Measurements from ENCODE around the gene UBE2V1. TPM values are rescaled to one million over a fixed set of nuclear protein-coding genes. Genes with fewer than 3 reads are reported as not detected.

UBE2V1 gene
- total and polyA plus RNA-seq, 2 donors (not counting 3 experiments of a cell fraction or from before 2014, with no cell fraction given) = 145 to 156 TPM

DNA sequence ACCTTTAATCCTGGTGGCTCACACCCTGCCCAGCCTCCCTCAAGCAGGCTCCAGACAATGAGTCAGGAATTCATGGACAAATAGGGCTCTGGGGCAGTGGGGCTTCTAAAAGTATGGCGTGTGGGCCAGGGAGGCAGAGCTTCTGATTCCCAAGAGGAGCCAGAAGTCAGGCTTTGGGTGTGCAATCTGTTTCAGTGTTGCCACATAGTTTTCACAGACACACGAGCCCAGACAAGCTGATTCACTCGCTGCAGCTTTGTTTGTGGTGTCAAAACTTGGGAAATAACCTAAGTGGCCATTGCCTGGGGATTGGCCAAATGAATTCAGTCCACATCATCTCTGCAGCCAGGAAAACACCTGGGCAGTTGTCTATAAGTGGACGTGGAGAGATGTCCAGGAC, 31.4 kb upstream of the UBE2V1 start:
- peak overlapping the region; percentile 78 for H3K27ac ChIP-seq (ENCODE audit: insufficient read depth, low read depth, low read length)
- H3K79me2 ChIP-seq (ENCODE audit: control insufficient read depth, insufficient read depth, low read length) = peaks cover 78% of the 10 kb centered on the region
- dilution Hi-C loops (cut with MboI; ENCODE audit: extremely low pct_ligation_motif_present, low sequenced_read_pairs) (no loop called here), intact Hi-C loops (cut with micrococcal nuclease) (no loop called here)
- peaks cover 75% of the 10 kb centered on the region for H3K4me1 ChIP-seq (ENCODE audit: control insufficient read depth, extremely low read depth, insufficient read depth, low read length)
- DNase-seq (ENCODE audit: low read depth, low spot score) (peak; percentile 40), FAIRE-seq (peak; percentile 64)
- H2AFZ ChIP-seq (ENCODE audit: low read depth, low read length) = no peak overlapping the region
- POLR2A ChIA-PET = interaction anchor here (0.8 kb wide), 2 partner anchors 22 to 24 kb away, joined by 3 read pairs; no protein-coding TSS in a partner anchor
- no peak overlapping the region for H3K4me2 ChIP-seq (ENCODE audit: insufficient read depth, low read length)
- peaks cover 17 to 24% of the 10 kb centered on the region in 2 experiments for H3K36me3 ChIP-seq (ENCODE audit: control insufficient read depth in 2 of 2, extremely low read depth in 1 of 2, insufficient read depth in 2 of 2, low read length in 2 of 2)
- H3K9me3 ChIP-seq (replicated peaks; ENCODE audit: control insufficient read depth, insufficient read depth, low read length) = no peaks in the 10 kb centered on the region
- H3K9me1 ChIP-seq (replicated peaks; ENCODE audit: control insufficient read depth, extremely low read depth, insufficient read depth, low read length) = no peaks in the 10 kb centered on the region
- TF ChIP-seq POLR2A (IDR thresholded peaks at IDR 0.05; ENCODE audit: low read depth, low read length) (no peak), GATA2 (IDR thresholded peaks at IDR 0.05; ENCODE audit: insufficient read depth, insufficient read length, low read depth, low read length) (no peak), FOS (IDR thresholded peaks at IDR 0.05; ENCODE audit: borderline replicate concordance, insufficient read depth, low read length) (no peak), EZH2 (IDR thresholded peaks at IDR 0.05; ENCODE audit: borderline replicate concordance, low read depth, low read length, severe bottlenecking) (no peak), MYC (IDR thresholded peaks at IDR 0.05; ENCODE audit: low read depth, low read length) (no peak)
- H4K20me1 ChIP-seq (replicated peaks; ENCODE audit: control insufficient read depth, extremely low read depth, insufficient read depth, low read length) = no peaks in the 10 kb centered on the region
- no peaks in the 10 kb centered on the region for H3K27me3 ChIP-seq (ENCODE audit: control insufficient read depth in 2 of 2, insufficient read depth in 2 of 2, low read length in 2 of 2)
- CTCF ChIA-PET = interaction anchor here (1.0 to 2.4 kb wide), 11 partner anchors 8 to 165 kb away, joined by 3 to 14 read pairs (median 6); partner anchors contain the start of gene PEDS1
- peak overlapping the region; percentile 5 for H3K9ac ChIP-seq (replicated peaks; ENCODE audit: extremely low read depth, insufficient read depth, low read length)
- no peak overlapping the region for H3K4me3 ChIP-seq (replicated peaks in 1 of 3; ENCODE audit: insufficient read depth in 1 of 3, low read depth in 1 of 3, low read length in 3 of 3)
- no TSS peak for BruUV-seq (replicated peaks)

GRCh38 chr20:50142812-50143211, 29.9 kb upstream of the UBE2V1 start:
- H3K4me1 ChIP-seq (ENCODE audit: control insufficient read depth, extremely low read depth, insufficient read depth, low read length) = peaks cover 68% of the 10 kb centered on the region
- no peak for TF ChIP-seq JUN (IDR thresholded peaks at IDR 0.05; ENCODE audit: borderline replicate concordance, insufficient read depth, insufficient read length, low read depth)
- TF ChIP-seq GATA2 (IDR thresholded peaks at IDR 0.05; ENCODE audit: insufficient read depth, insufficient read length, low read depth, low read length) = no peak
- FAIRE-seq = no peak
- intact Hi-C loops (cut with micrococcal nuclease) = no loop called here
- H3K9me3 ChIP-seq (replicated peaks; ENCODE audit: control insufficient read depth, insufficient read depth, low read length) = no peaks in the 10 kb centered on the region
- no peak for DNase-seq (ENCODE audit: low read depth, low spot score)
- H3K9me1 ChIP-seq (replicated peaks; ENCODE audit: control insufficient read depth, extremely low read depth, insufficient read depth, low read length) = no peaks in the 10 kb centered on the region
- POLR2A ChIA-PET = no interaction called here
- dilution Hi-C loops (cut with MboI; ENCODE audit: extremely low pct_ligation_motif_present, low sequenced_read_pairs) = no loop called here
- H3K4me3 ChIP-seq (replicated peaks in 1 of 3; ENCODE audit: insufficient read depth in 1 of 3, low read depth in 1 of 3, low read length in 3 of 3) = no peak overlapping the region
- H4K20me1 ChIP-seq (replicated peaks; ENCODE audit: control insufficient read depth, extremely low read depth, insufficient read depth, low read length) = no peaks in the 10 kb centered on the region
- no peak overlapping the region for H2AFZ ChIP-seq (ENCODE audit: low read depth, low read length)
- H3K27ac ChIP-seq (ENCODE audit: insufficient read depth, low read depth, low read length) = peak overlapping the region; percentile 46
- H3K36me3 ChIP-seq (ENCODE audit: control insufficient read depth in 2 of 2, extremely low read depth in 1 of 2, insufficient read depth in 2 of 2, low read length in 2 of 2) = peaks cover 22 to 26% of the 10 kb centered on the region in 2 experiments
- CTCF ChIA-PET = interaction anchor here (0.5 to 2.2 kb wide), 5 partner anchors 10 to 33 kb away, joined by 3 to 10 read pairs (median 6); no protein-coding TSS in a partner anchor
- no peak overlapping the region for H3K4me2 ChIP-seq (ENCODE audit: insufficient read depth, low read length)
- no peak overlapping the region for H3K9ac ChIP-seq (replicated peaks; ENCODE audit: extremely low read depth, insufficient read depth, low read length)
- no TSS peak for BruUV-seq (replicated peaks)
- peaks cover 78% of the 10 kb centered on the region for H3K79me2 ChIP-seq (ENCODE audit: control insufficient read depth, insufficient read depth, low read length)
- H3K27me3 ChIP-seq (ENCODE audit: control insufficient read depth in 2 of 2, insufficient read depth in 2 of 2, low read length in 2 of 2) = no peaks in the 10 kb centered on the region

Measured in endothelial cell of umbilical vein (primary cell).